Breast epithelium (tissue), 3 donors: ENCODE results near the gene PPP1R11.

Experiments used
- CTCF ChIP-seq, 3 donors: fragments of 450-650 bp; IDR thresholded peaks; one replicate each; pipeline ENCODE4 v1.5.1; 2016 to 2017; ENCODE audit warnings: antibody characterized with exemption in 3 of 3, mild to moderate bottlenecking in 3 of 3, moderate library complexity in 3 of 3
- POLR2A ChIP-seq: fragments of 450-650 bp; IDR thresholded peaks from one replicate; pipeline ENCODE4 v1.6.1; 2016; ENCODE audit warnings: antibody characterized with exemption, mild to moderate bottlenecking, moderate library complexity

- no peak for TF ChIP-seq CTCF (IDR thresholded peaks at IDR 0.05)
- no peak for TF ChIP-seq POLR2A
Measured at GRCh38 chr6:30112402-30112994, 45.5 kb downstream of the PPP1R11 start.
